WTC11 (cell line): ENCODE results near the gene MSI2. TPM values are rescaled to one million over a fixed set of nuclear protein-coding genes. Genes with fewer than 3 reads are reported as not detected.

Source experiments
- ATAC-seq: fragments of 200-7000 bp; cut with Tn5 transposase; 2 replicates; pipeline ENCODE4 v1.10.0; 2021; ENCODE audit warnings: mild to moderate bottlenecking, moderate library complexity
- CTCF ChIA-PET: fragments of 300-600 bp; sonication (Branson Sonifier 250); formaldehyde crosslinking; loops from one replicate; lab custom pipeline; 2021; ENCODE audit warnings: antibody characterized with exemption; lab: Charles Lee
- POLR2A ChIA-PET: fragments of 350-600 bp; sonication (Branson Sonifier 250); formaldehyde crosslinking; loops from one replicate; lab custom pipeline; 2021; ENCODE audit warnings: antibody characterized with exemption; lab: Charles Lee
- DNase-seq: peaks from one replicate; pipeline ENCODE4 v3.0.0; 2021; ENCODE audit warnings: low spot score
- H3K27ac Mint-ChIP-seq: 2 replicates; pipeline ENCODE4 v1.8.0; 2021; ENCODE audit warnings: mixed read lengths
- H3K27me3 Mint-ChIP-seq: 2 replicates; pipeline ENCODE4 v1.8.0; 2021; ENCODE audit warnings: low read depth, mild to moderate bottlenecking, moderate library complexity, mixed read lengths
- H3K36me3 Mint-ChIP-seq: 2 replicates; pipeline ENCODE4 v1.8.0; 2021; ENCODE audit warnings: mixed read lengths
- H3K4me1 Mint-ChIP-seq: 2 replicates; pipeline ENCODE4 v1.8.0; 2022; ENCODE audit warnings: mixed read lengths
- H3K4me3 Mint-ChIP-seq: 2 replicates; pipeline ENCODE4 v1.8.0; 2021; ENCODE audit warnings: mild to moderate bottlenecking, moderate library complexity, mixed read lengths
- H3K9me3 Mint-ChIP-seq: 2 replicates; pipeline ENCODE4 v1.8.0; 2021; ENCODE audit warnings: mixed read lengths
- CREB1 ChIP-seq: sonication (generic); formaldehyde crosslinking; IDR thresholded peaks from 2 replicates; pipeline ENCODE4 v1.8.0; 2023; ENCODE audit warnings: mild to moderate bottlenecking, missing genetic modification reagents
- EMX1 ChIP-seq: fragments of 250-450 bp; sonication (Bioruptor Pico); IDR thresholded peaks from 2 replicates; pipeline ENCODE4 v1.8.0; 2021; ENCODE audit warnings: mild to moderate bottlenecking
- JAZF1 ChIP-seq: fragments of 250-450 bp; sonication (Bioruptor Pico); IDR thresholded peaks from 2 replicates; pipeline ENCODE4 v1.9.0; 2021; ENCODE audit warnings: moderate library complexity, mild to moderate bottlenecking, inconsistent platforms
- NFE2L1 ChIP-seq: sonication (generic); formaldehyde crosslinking; IDR thresholded peaks from 2 replicates; pipeline ENCODE4 v1.8.1; 2023; ENCODE audit warnings: missing genetic modification reagents
- NR3C1 ChIP-seq: sonication (generic); formaldehyde crosslinking; conservative IDR thresholded peaks from 2 replicates; pipeline ENCODE4 v1.8.1; 2023; ENCODE audit warnings: low read depth, mild to moderate bottlenecking, missing genetic modification reagents
- TCF7 ChIP-seq: sonication (generic); formaldehyde crosslinking; IDR thresholded peaks from 2 replicates; pipeline ENCODE4 v1.8.0; 2022; ENCODE audit warnings: mild to moderate bottlenecking, low read depth, missing genetic modification reagents, moderate library complexity
- TEAD1 ChIP-seq: sonication (generic); formaldehyde crosslinking; IDR thresholded peaks from 2 replicates; pipeline ENCODE4 v1.8.0; 2022; ENCODE audit warnings: mild to moderate bottlenecking, missing genetic modification reagents
- ZNF219 ChIP-seq: sonication (generic); formaldehyde crosslinking; IDR thresholded peaks from 2 replicates; pipeline ENCODE4 v1.8.0; 2023; ENCODE audit warnings: missing genetic modification reagents, mild to moderate bottlenecking, borderline replicate concordance
- ZNF232 ChIP-seq: sonication (generic); formaldehyde crosslinking; IDR thresholded peaks from 2 replicates; pipeline ENCODE4 v1.8.0; 2022; ENCODE audit warnings: mild to moderate bottlenecking, missing genetic modification reagents
- total RNA-seq: library from RNA; stranded (reverse); gene quantifications from 3 replicates; pipeline ENCODE4 v1.2.3, GENCODE V29; 2021
- TF ChIP-seq, protein P1 (sequence below): sonication (generic); formaldehyde crosslinking; conservative IDR thresholded peaks from 2 replicates; pipeline ENCODE4 v1.8.1; 2023; ENCODE audit warnings: mild to moderate bottlenecking, low read depth, missing genetic modification reagents, moderate library complexity
- TF ChIP-seq, protein P2 (sequence below): fragments of 250-450 bp; sonication (Bioruptor Pico); IDR thresholded peaks from 2 replicates; pipeline ENCODE4 v2.1.2; 2022; ENCODE audit warnings: mild to moderate bottlenecking, moderate library complexity
- TF ChIP-seq, protein P3 (sequence below): fragments of 250-450 bp; sonication (Bioruptor Pico); IDR thresholded peaks from 2 replicates; pipeline ENCODE4 v1.9.0; 2021; ENCODE audit warnings: mild to moderate bottlenecking, borderline replicate concordance
- TF ChIP-seq, protein P4 (sequence below): fragments of 250-450 bp; sonication (Bioruptor Pico); IDR thresholded peaks from 2 replicates; pipeline ENCODE4 v1.9.0; 2021; ENCODE audit warnings: mild to moderate bottlenecking
- TF ChIP-seq, protein P5 (sequence below): sonication (generic); formaldehyde crosslinking; IDR thresholded peaks from 2 replicates; pipeline ENCODE4 v1.8.1; 2022; ENCODE audit warnings: low read depth, mild to moderate bottlenecking, moderate library complexity, missing genetic modification reagents, borderline replicate concordance

Gene MSI2
- total RNA-seq, 1 experiment from 2014 or later, result 82.1 TPM

DNA sequence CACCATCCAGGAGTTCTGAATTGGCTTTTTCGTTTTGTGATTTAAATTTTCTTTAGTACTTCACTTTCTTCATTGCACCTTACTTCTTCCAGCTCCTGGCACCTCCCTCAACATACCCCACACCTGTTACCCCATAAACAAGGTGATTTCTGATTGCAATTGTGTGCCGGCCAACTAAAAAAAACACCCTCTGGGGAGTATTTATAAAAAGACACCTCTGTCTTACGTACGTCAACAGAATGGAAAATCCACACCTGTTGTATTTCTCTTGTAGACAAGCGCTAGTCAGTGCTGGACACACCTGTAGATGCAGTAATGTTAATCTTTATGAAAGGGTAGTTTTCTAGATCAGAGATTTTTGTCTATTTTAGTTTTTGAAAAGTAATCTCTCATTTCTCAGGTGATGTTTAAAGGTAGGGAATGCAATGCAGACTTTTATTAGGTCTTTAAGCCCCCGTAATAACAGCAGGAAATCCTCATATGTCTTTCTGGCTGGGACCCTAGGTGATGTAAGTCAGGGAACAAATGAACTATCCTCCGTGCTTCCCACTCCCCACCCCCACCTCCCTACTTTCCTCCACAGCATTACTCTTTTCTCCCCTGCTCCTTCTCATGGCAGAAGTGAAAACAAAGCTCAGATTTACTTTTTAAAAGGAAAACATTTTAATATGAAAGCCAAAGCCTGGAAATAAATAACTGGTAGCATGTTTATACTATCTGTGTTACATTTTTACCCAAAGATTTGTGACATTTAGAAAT, 4.2 kb downstream of the MSI2 start:
- peak overlapping the region; percentile 93 for H3K4me3 Mint-ChIP-seq
- POLR2A ChIA-PET, result no interaction called here
- ATAC-seq (no peak), DNase-seq (no peak)
- TF ChIP-seq TEAD1 (CRISPR knock-in tag) (no peak), ZNF219 (CRISPR knock-in tag) (no peak), EMX1 (no peak), ZNF232 (no peak)
- TF ChIP-seq, protein P1, sequence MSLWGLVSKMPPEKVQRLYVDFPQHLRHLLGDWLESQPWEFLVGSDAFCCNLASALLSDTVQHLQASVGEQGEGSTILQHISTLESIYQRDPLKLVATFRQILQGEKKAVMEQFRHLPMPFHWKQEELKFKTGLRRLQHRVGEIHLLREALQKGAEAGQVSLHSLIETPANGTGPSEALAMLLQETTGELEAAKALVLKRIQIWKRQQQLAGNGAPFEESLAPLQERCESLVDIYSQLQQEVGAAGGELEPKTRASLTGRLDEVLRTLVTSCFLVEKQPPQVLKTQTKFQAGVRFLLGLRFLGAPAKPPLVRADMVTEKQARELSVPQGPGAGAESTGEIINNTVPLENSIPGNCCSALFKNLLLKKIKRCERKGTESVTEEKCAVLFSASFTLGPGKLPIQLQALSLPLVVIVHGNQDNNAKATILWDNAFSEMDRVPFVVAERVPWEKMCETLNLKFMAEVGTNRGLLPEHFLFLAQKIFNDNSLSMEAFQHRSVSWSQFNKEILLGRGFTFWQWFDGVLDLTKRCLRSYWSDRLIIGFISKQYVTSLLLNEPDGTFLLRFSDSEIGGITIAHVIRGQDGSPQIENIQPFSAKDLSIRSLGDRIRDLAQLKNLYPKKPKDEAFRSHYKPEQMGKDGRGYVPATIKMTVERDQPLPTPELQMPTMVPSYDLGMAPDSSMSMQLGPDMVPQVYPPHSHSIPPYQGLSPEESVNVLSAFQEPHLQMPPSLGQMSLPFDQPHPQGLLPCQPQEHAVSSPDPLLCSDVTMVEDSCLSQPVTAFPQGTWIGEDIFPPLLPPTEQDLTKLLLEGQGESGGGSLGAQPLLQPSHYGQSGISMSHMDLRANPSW, result no peak
- TF ChIP-seq, protein P2, sequence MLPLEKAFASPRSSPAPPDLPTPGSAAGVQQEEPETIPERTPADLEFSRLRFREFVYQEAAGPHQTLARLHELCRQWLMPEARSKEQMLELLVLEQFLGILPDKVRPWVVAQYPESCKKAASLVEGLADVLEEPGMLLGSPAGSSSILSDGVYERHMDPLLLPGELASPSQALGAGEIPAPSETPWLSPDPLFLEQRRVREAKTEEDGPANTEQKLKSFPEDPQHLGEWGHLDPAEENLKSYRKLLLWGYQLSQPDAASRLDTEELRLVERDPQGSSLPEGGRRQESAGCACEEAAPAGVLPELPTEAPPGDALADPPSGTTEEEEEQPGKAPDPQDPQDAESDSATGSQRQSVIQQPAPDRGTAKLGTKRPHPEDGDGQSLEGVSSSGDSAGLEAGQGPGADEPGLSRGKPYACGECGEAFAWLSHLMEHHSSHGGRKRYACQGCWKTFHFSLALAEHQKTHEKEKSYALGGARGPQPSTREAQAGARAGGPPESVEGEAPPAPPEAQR, result no peak
- TF ChIP-seq, protein P3, sequence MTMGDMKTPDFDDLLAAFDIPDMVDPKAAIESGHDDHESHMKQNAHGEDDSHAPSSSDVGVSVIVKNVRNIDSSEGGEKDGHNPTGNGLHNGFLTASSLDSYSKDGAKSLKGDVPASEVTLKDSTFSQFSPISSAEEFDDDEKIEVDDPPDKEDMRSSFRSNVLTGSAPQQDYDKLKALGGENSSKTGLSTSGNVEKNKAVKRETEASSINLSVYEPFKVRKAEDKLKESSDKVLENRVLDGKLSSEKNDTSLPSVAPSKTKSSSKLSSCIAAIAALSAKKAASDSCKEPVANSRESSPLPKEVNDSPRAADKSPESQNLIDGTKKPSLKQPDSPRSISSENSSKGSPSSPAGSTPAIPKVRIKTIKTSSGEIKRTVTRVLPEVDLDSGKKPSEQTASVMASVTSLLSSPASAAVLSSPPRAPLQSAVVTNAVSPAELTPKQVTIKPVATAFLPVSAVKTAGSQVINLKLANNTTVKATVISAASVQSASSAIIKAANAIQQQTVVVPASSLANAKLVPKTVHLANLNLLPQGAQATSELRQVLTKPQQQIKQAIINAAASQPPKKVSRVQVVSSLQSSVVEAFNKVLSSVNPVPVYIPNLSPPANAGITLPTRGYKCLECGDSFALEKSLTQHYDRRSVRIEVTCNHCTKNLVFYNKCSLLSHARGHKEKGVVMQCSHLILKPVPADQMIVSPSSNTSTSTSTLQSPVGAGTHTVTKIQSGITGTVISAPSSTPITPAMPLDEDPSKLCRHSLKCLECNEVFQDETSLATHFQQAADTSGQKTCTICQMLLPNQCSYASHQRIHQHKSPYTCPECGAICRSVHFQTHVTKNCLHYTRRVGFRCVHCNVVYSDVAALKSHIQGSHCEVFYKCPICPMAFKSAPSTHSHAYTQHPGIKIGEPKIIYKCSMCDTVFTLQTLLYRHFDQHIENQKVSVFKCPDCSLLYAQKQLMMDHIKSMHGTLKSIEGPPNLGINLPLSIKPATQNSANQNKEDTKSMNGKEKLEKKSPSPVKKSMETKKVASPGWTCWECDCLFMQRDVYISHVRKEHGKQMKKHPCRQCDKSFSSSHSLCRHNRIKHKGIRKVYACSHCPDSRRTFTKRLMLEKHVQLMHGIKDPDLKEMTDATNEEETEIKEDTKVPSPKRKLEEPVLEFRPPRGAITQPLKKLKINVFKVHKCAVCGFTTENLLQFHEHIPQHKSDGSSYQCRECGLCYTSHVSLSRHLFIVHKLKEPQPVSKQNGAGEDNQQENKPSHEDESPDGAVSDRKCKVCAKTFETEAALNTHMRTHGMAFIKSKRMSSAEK (CRISPR knock-in tag), result no peak
- no peaks in the 10 kb centered on the region for H3K9me3 Mint-ChIP-seq
- H3K27me3 Mint-ChIP-seq, result peaks cover 4% of the 10 kb centered on the region
- H3K27ac Mint-ChIP-seq, result peak overlapping the region; percentile 46
- CTCF ChIA-PET, result interaction anchor here (0.6 to 3.3 kb wide), 3 partner anchors 17 to 180 kb away, joined by 3 to 22 read pairs (median 5); no protein-coding TSS in a partner anchor
- peaks cover 48% of the 10 kb centered on the region for H3K36me3 Mint-ChIP-seq
- peaks cover 44% of the 10 kb centered on the region for H3K4me1 Mint-ChIP-seq

DNA sequence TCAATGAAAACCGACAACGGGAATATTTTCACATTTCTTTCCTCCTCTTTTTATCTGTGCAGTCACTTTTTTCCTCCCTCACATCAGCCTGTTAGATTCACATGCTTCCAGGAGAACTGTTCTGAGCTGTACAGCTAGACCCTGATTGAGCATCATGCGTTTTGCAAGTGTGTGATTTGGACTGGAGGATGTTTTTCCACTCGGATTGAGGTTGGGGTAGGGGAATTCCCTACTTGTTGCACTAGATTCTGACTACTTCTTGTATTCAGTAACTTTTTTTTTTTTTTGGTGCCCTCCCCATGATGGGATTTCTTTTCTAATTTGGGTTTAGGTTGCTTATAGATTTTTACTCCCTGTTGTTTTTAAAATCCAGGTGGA, 4.8 kb downstream of the MSI2 start:
- CTCF ChIA-PET, result interaction anchor here (0.6 to 3.3 kb wide), 3 partner anchors 18 to 179 kb away, joined by 3 to 22 read pairs (median 5); no protein-coding TSS in a partner anchor
- DNase-seq, result no peak
- Mint-ChIP-seq H3K4me3 (peak overlapping the region; percentile 93; the same call in 1 of the 2 replicates), H3K9me3 (no peaks in the 10 kb centered on the region), H3K36me3 (peaks cover 52% of the 10 kb centered on the region), H3K27me3 (no peaks in the 10 kb centered on the region; the same call in none of the 2 replicates), H3K4me1 (peaks cover 42% of the 10 kb centered on the region), H3K27ac (no peak overlapping the region; the same call in 1 of the 2 replicates)
- TF ChIP-seq, protein P2, result no peak
- TF ChIP-seq JAZF1 (CRISPR knock-in tag) (no peak), NFE2L1 (CRISPR knock-in tag) (no peak), CREB1 (CRISPR knock-in tag) (no peak)
- no peak for ATAC-seq
- POLR2A ChIA-PET, result interaction anchor here (0.7 kb wide), 1 partner anchor 131 kb away, joined by 5 read pairs; no protein-coding TSS in a partner anchor

DNA sequence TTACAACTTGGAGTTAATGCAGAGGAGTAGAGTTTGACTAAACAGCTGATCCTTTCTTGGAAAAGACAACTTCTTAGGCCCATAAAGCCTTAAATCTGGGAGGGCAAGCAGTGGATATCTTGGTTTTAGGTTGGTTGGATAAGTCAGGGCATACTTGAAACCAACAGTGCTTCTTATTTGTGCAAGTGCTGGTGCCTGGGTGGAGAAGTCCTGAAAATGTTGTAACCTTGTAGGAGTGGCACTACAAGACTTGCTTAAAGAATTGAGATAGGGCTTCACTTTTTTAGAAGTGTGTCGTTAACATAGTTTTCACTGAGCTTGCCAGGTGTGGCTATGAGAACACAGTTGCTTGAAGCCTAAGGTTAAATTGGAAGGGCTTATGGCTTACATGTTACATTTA, 6.2 kb downstream of the MSI2 start:
- H3K27ac Mint-ChIP-seq, result no peak overlapping the region
- ChIA-PET POLR2A (no interaction called here), CTCF (interaction anchor here (2.1 kb wide), 1 partner anchor 19 kb away, joined by 5 read pairs; no protein-coding TSS in a partner anchor)
- DNase-seq (no peak), ATAC-seq (no peak)
- no peak overlapping the region for H3K4me3 Mint-ChIP-seq
- H3K9me3 Mint-ChIP-seq, result no peaks in the 10 kb centered on the region
- no peak for TF ChIP-seq NR3C1 (CRISPR knock-in tag)
- TF ChIP-seq, protein P4, sequence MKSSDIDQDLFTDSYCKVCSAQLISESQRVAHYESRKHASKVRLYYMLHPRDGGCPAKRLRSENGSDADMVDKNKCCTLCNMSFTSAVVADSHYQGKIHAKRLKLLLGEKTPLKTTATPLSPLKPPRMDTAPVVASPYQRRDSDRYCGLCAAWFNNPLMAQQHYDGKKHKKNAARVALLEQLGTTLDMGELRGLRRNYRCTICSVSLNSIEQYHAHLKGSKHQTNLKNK (CRISPR knock-in tag), result no peak
- no peak for TF ChIP-seq TCF7 (CRISPR knock-in tag)
- TF ChIP-seq, protein P5, sequence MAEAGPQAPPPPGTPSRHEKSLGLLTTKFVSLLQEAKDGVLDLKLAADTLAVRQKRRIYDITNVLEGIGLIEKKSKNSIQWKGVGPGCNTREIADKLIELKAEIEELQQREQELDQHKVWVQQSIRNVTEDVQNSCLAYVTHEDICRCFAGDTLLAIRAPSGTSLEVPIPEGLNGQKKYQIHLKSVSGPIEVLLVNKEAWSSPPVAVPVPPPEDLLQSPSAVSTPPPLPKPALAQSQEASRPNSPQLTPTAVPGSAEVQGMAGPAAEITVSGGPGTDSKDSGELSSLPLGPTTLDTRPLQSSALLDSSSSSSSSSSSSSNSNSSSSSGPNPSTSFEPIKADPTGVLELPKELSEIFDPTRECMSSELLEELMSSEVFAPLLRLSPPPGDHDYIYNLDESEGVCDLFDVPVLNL (CRISPR knock-in tag), result no peak
- no peaks in the 10 kb centered on the region; the same call in none of the 2 replicates for H3K27me3 Mint-ChIP-seq
- H3K4me1 Mint-ChIP-seq, result peaks cover 42% of the 10 kb centered on the region
- peaks cover 63% of the 10 kb centered on the region for H3K36me3 Mint-ChIP-seq
